CD4-positive, alpha-beta T cell treated with Interleukin-4 for 4 hours (primary cell): ENCODE results near the gene RGS12.

ENCODE experiments used
- DNase-seq: peaks from one replicate; pipeline ENCODE4 v3.0.0-alpha.2; 2020

RGS12 gene

DNA sequence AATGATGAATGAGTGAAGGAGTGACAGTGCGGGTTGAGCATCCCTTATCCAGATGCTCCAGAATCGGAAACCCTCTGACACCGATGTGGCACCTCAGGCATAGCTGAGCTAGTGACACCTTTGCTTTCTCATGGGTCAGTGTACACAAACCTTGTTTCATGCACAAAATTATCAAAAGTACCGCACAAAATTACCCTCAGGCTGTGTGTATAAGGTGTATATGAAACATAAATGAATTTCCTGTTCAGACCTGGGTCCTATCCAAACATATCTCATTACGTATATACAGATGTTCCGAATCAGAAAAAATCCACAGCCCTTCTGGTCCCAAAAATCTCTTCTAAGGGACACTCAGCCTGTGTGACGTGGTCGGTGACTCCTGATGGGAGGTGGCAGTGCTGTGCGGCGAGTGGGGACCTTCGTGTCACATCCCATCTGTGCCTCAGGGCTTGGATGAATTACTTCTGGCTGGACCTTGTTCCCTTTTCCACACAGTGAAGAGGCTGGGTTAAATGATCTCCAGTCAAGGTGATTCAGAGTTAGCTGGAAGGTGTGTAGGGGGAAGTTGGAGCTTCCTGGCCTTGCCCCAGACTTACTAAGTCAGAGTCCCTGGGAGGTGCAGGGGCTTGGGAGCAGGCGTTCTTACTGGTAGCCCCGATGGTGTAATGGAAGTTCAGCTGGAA, 18.8 kb downstream of the RGS12 start:
- no peak for DNase-seq

DNA sequence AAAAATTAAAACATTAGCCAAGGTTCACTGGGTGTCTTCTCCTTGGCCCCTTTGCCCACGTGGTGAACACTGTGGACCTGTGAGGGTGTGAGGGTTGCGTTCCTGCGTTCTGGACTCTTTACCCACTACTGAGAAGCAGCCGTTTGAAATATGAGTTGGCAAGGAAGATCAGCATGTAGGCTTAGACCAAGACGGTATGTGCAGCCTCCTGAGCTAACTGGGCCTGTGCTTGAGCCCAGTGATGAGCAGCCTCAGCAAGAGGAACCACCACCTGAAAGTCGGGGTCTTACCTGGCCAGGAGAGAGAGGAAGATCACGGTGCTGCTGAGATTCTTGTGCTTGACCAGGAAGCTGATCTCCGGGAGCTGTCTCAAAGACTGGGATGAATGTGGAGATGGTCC, 19.5 kb downstream of the RGS12 start:
- DNase-seq = no peak

DNA sequence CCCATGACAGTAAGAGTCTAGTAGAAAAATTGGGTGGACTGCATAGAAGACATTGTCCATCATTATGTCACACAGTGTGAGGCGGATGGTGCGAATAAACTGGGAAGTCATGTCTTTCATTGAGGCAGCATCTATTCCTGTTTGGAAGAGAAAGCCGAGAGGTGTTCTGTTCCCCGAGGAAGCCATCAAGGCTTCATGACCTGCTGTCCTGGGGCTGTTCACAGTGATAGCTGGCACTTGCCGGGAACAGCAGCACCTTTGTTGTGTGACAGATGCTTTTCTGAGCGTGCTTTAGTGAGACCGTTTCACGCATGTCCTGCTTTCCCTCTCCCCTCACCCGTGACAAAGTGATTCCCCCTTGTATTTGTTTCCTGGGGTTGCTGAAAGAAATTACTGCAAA, 20.3 kb downstream of the RGS12 start:
- DNase-seq = no peak

DNA sequence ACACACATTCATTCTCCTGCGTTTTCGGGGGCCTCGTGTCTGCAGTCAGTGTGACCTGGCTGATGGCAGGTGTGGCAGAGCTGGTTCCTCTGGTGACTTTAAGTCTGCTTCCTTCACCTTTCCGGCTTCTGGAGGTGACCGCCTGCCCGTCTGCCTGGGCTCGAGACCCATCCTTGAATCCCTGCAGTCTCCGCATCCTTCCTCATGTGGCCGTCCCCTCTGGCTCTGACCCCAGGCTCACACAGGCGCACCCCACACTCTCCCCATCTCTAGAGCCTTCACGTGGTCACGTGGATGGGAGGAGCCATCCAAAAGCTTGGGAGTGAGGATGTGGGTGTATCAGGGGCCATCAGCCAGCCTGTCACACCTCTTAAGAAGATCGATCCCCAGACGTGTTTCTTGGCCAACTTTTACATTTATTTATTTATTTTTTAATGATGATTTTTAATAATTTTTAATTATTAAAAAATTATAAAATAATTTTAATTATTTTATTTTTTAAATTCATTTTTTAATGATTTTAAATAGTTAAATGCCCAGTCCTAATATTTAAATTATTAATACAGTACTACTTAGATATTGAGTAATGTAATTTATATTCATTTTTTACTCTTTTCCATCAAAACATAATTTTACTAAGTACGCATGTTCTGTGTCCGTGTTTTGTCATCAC, 20.9 kb downstream of the RGS12 start:
- DNase-seq = no peak

DNA sequence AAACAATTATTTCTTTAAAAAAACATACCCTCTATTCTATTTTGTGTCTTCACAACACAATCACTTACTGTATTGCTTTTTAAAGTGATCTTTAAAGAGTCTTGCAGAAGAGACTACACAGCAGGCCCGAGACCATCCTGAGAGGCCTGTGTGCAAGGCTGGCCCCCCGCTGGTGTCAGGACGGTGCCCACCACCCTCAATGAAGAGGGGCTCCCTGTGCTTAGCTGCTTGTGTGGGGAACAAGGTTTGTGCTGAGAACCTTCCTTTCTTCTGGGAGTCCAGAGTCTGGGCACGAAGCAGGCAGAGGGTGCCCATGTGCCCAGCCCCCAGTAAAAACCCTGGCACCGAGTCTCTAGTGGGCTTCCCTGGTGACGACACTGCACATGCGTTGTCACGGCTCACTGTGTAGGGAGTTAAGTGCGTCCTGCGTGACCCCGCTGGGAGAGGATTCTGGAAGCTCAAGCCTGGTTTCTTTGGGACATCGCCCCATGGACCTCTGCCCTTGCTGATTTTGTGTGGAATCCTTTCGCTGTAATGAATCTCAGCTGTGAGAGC, 22.0 kb downstream of the RGS12 start:
- no peak for DNase-seq

DNA sequence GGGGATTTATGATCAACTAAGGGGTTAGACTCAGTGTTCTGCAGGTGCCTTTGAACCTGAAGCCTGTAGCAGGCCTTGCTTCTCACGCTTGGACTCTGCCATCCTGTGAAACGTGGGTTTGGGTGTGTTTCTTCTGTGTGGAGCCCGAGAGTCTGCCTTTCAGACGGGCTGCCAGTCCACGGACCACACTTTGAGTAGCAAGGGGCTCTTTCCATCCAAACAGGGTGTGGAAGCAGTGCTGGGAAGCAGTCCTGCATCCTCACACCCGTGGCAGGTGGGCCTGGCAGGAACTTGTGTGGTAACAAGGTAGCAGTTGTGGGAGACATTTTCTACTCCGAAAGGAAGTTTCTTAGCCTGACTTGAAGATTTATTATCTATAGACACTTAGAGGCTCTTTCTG, 22.7 kb downstream of the RGS12 start:
- DNase-seq = no peak

DNA sequence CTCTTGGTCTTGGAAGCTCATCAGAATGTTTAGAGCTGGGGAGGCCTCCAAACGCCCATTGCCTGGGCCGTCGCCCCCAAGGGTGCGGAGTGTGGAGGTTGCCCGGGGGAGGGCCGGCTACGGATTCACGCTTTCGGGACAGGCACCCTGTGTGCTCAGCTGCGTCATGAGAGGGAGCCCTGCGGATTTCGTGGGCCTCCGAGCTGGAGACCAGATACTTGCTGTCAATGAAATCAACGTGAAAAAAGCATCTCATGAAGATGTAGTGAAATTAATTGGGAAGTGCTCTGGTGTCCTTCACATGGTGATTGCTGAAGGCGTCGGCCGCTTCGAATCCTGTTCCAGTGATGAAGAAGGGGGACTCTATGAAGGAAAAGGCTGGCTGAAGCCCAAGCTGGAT, 23.3 kb downstream of the RGS12 start:
- no peak for DNase-seq

DNA sequence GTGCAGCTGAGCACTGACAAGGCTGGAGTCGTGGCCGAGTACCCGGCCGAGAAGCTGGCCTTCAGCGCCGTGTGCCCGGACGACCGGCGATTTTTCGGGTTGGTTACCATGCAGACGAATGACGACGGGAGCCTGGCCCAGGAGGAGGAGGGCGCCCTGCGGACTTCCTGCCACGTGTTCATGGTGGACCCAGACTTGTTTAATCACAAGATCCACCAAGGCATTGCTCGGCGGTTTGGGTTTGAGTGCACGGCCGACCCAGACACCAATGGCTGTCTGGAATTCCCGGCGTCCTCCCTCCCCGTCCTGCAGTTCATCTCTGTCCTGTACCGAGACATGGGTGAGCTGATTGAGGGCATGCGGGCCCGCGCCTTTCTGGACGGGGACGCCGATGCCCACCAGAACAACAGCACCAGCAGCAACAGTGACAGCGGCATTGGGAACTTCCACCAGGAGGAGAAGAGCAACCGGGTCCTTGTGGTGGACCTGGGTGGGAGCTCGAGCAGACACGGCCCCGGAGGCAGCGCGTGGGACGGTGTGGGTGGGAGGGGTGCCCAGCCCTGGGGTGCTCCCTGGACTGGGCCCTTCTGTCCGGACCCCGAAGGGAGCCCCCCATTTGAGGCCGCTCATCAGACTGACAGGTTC, 24.3 kb downstream of the RGS12 start:
- DNase-seq = no peak

DNA sequence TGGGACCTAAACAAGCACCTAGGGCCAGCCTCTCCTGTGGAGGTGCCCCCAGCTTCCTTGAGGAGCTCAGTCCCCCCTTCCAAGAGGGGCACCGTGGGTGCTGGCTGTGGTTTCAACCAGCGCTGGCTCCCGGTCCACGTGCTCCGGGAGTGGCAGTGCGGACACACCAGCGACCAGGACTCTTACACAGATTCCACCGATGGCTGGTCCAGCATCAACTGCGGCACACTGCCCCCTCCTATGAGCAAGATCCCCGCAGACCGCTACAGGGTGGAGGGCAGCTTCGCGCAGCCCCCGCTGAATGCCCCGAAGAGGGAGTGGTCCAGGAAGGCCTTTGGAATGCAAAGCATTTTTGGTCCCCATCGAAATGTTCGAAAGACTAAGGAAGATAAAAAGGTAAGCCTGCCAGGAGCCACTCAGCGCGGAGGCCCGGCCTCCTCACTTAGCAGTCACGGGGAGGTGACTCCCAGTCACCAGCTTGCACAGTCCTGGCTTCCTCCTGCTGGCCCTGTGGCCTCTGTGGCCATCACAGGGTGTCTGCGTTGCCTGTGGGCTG, 24.9 kb downstream of the RGS12 start:
- no peak for DNase-seq

DNA sequence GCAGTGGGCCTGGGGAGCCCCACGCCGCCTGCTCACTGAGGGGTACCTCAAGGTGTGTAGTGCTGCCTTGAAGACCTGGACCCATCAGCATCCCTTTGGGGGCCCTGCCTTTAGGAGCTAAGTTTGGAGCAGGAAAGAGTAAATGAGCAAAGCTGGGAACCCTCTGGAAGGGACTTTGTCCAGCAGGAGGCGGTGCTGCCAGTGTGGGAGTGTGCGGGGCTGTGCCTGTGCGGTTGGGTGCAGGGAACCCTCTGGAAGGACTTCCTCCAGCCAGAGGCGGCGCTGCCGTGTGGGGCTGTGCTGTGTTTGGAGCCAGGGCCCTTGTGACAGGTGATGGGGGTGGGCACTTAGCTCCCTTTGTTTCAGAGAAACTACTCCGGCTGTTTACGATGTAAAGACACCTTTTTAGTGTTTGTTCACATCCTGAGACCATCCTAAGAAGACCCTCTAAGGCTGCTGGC, 25.8 kb downstream of the RGS12 start:
- no peak for DNase-seq

DNA sequence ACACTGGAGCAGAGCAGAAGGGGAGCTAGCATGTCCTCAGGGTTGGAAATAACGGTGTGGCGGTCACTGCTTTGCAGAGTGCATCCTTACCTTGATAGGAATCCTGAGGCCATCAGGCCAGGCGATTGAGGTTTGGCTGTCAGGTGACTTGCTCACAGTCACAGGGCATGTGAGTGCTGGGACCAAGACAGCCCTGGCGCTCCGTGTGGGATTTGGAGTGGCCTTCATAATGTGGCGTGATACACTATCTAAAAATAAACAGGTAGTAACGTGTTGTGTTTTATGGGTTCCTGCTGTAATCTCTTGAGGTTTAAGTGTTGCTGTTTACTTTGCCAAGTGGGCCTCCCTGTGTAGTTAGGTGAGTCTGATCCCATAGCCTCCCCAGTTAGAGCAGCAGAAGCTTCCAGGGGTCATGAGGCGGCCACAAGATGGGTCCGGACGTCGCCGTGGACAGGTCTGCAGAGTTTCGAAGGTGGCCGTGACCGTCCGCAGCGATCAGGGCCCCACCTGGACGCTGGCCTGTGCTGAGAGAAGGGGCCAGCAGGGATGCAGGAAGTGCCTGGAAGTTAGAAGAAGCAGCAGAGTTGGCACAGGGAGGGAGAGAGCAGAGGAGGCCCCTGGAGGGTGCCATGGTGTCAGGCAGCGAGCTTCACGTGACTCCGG, 27.7 kb downstream of the RGS12 start:
- no peak for DNase-seq

DNA sequence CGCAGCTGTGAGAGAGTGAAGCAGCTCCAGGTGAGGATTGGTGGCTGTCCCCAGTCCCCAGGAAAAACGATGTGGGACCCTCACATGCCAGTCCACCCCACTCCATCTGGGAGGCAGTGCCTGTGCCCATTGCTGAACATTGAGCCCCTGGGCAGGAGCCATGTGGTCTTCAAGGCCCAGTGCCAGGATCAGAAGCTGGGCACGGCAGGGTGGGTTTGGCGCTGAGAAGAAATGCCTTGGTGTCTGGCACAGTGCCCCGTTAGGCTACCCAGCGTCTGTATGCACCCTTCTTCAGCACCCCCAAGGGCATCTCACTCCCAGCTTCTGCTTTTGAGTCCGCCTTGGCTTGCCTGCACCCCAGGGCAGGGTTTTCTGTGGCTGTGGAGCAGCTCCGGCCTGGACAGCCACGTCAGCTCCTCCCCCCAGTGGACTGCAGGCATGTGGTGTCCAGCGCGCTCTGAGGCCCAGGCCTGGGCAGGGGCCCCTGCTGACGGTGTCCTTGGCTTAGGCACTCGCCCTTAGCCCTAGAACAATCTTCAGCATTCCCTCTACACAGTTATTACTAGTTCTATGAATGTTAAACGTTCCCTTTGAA, 28.6 kb downstream of the RGS12 start:
- DNase-seq = no peak

DNA sequence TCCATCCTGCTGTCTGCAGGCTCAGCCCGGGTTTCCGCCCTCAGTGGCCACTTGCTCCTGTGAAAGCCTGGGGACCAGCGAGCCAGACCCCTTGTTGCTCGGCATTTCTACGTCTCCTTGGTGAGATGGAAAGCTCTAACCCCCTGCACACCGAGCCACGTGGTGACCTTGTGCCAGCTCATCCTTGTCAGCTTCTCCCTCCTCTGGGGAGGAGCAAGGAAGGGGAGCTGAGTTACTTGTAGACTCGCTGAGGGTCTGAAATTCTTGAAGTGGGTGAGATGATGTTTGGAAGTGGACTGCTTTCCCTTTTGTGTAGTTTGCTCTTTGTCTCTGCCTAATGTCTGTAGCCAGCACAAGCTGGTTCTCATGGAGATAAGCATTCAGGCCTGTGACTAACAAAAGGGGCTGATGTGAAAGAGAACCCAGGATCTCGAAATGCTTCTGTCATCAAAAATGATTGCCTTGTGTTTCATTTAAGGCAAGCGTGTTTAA, 29.3 kb downstream of the RGS12 start:
- DNase-seq = no peak

DNA sequence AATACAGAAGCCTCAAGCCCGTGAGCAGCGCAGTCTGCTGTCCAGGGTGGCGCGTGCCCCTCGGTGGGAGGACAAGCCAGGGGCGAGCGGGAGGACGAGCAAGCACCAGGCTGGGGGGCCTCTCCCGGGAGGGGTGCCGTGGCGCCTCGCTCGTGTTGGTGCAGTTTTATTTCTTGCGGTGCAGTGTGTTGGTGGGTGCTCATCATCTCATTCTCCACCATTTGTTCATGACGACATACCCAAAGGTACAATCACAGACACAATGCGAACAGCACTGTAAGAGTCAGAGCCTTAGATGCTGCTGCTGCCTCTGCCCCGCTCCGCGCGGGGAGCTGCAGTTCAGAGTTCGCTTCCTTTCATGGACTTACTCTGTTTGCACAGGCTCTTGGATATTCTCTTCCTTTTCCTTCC, 30.3 kb downstream of the RGS12 start:
- no peak for DNase-seq

DNA sequence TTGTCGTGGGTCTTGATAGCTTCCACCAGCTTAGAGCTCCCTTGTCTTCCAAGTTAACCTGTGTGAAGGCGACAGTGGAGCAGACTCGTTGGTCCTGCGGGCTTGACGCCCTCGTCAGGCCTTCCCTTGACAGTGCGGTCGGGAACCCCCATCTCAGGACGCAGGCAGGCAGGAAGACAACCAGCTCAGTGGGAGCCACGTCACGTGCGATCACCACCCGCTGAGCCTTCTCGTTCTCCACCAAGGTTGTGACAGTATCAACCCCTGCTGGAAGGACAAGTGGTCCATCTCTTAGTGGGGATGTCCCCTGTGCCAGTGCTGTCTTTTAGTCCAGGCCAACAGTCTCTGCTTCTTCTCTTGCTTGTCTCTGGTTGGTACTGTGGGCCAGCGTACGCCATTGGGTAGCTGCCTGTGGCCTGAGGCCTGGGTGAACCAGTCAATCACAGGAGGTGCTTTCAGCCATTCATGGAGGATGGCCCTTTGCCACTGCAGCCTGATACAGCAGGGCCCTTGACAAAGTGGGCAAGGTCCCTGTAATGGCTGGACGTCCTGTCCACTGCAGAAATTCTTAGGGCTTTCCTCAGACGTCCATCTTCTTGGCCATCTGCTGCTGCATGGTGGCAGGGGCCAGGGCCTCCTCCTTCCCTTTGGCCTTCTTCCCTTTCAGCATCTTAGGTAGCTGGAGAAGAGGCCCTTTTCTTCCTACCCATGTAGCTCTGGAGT, 31.4 kb downstream of the RGS12 start:
- no peak for DNase-seq

DNA sequence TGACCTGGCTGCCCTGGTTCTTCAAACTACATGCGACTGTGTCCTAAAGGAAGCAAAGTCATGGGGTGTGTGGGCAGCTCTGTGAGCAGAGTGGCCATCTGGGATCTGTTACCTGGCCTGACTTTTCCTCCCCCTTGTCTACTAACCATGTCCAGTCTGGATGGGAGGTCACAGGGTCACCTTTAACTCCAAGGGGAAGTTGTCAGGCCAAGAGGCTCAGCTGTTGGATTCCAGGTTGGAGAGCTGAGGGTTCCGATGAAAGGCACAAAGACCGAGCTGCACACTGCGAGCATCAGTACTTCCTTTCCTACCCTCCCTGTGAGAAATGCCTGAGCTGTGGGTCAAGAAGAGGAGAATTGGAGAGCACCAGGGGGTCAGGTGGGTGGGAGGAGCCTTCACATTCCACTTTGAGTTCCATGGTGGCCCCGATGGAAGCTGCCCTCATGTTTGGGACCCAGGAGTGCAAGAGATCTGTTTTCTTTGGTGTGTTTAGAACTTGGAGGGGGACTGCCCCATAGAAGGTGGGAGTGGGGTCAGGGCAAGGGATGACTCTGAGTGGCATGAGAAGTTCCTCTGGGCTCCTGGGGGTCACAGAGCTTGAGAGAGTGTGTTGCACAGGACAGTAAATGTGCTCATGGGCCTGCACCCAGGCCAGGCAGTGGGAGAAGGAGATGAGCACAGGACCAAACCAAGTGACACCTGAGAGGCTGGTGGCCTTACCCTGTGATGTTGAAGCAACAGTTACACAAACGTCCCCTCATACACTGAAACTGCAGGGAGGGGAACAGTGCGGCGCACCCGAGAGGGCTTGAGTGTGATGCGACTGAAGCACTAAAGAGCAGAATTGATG, 36.2 kb downstream of the RGS12 start:
- DNase-seq = no peak

DNA sequence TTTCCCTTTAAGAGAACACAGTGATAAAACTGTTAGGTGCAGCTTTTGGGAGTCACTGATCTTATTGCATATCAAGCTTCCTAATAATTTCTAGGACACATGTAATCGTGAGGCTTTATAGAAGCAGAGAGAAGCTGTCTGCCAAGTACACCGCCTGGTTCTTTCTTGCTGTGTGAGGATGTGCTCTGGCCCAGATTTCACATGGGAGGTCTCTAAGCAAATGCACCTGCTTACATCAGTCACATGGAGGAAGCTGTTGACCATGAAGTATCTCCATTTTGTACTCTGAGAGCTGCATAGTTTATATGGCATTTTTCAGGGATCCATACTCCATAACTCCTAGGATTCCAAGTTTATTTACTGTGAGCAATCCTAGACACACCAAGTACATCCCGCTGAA, 37.1 kb downstream of the RGS12 start:
- DNase-seq = no peak

DNA sequence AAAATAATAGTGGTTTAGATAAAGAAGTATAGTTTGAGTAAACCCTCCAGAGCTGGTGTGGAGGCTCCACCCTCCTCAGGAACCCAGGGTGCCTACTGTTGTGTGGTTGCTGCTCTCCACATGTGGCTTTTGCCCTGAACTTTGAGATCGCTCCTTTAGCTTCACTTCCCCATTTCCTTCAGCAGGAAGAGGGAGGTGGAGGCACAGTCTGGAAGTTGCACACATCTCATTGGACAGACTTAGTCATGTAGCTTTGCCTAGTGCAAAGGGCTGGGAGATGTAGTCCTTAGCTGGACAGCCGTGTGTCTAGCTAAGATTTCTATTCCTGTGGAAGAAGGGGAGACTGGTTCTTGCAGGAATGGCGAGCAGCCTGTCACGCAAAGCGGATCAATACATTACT, 37.9 kb downstream of the RGS12 start:
- DNase-seq = no peak

DNA sequence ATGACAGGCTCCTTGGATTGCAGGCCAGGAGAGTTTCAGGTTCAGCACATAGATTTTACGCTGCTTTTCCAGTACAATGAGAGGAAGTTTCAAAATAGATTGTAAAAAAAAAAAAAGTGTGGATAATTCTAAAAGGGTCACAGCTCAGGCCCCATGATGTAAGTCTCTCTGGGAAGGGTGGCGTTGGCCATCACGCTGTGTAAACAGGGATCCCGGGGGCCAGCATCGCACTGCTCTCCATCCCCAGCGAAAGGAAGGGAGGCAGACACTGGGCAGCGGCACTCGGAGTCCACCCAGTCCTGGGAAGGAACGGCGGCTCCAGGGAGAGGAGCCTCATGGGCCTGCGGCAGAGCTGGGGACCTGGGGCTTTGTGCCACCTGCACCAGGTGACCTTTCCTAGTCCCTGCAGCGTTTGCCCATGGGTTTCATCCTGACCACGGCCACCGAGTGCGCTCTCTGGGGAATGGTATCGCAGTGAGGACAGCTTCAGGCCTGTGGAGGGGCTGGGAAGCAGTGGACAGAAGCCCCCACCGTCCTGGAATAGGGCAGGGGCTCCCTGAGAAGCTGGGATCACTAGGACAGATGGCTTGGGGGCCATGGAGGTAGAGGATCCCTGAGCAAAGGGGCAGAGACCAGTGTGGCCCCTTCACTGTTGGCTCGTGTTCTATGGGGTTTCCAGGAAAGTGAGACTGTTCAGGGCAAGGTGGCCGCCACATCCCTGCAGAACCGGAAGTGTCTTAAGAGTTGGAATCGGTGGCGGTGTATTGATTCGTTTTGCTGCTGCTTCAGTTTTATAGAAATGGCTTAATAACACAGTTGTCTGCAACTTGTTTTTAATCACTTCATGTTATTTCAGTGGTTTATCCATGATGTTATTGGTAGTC, 38.9 kb downstream of the RGS12 start:
- no peak for DNase-seq

DNA sequence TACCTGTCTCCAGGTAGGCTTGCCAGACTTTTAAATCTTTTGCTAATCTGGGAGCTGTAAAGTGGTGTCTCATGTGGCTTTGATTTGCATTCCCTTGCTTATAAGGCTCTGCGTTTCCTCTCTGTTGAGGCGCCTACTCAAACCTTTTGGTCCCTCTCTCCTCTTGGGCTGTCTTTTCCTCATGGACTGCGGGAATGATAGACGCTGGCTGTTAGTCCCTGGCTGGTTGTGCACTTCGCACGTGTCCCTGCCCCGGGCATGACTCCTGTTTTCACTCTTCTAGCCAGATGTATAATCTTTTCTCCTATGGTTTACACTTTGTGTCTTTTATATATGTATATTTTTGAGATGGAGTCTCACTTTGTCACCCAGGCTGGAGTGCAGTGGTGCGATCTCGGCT, 39.7 kb downstream of the RGS12 start:
- DNase-seq = no peak
